KG1 (cell line): ENCODE data around the gene AHNAK.
"Not testable (repeated sequence)": the region's sequence is repeated elsewhere in the genome, so short reads cannot be mapped to it uniquely, and the experiment has no call there.

Source experiments
- DNase-seq: peaks from one replicate; lab custom pipeline; 2025; lab: John Stamatoyannopoulos, UW

The AHNAK gene

GRCh38 chr11:62553080-62553838, 6.7 kb upstream of the AHNAK start:
- no peak for DNase-seq

DNA sequence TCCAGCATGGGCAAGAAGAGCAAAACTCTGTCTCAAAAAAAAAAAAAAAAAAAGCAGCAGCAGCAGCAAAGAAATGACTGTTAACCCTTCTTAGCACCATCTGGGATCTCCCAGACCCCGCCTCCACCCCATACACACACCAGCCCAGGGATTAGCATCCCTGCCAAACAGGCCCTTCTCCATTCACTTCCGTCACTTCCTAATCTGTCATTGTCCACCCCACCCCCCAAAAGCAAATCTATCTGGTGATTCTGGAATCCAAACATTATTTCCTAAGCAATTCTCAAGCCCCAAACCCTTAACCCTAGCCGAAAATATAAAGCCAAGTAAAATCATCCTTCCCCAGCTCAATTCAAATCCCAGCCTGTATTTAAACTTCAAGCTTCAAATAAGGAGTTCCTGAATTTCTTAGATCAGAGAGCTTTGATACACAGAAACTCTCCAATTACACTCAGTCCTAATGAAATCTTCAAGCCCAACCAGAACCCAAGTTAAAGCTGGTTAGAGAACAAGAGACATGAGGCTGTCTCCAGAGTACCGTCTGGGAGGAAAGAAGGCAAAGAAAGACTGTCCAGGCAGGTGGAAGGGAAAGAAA, 6.0 kb upstream of the AHNAK start:
- no peak for DNase-seq

GRCh38 chr11:62550478-62550877, 3.9 kb upstream of the AHNAK start:
- DNase-seq = not testable (repeated sequence)

DNA sequence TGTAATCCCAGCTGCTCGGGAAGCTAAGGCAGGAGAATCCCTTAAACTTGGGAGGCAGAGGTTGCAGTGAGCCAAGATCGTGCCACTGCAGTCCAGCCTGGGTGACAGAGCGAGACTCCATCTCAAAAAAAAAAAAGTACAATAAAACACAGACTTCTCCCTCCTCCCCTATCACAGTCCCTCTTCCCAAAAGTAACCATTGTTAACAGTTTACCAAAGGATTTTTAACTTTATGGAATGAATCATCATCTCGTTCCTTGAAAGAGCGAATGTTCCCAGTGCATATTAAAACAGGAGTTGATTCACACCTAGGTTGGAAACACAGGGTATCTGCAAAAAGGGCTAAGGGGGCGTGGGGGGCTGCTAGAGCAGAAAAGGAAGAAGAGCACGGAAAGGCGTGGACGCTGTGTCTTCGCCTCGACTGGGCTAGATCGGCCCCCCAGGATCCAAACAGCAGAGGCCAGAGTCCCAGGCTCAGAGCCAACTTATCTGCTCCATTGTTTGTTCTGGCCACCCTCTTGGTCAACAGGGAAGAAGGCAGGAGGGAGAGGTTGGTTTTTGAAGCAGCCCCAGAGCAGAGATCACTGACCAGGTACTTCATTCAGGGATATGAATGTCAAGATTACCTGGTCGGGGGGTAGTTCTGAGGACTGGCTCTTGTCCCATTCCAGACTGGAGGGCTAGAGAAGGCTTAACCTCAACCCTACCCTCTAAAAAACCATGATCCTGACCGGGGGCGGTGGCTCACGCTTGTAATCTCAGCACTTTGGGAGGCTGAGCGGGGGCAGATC, 2.1 kb upstream of the AHNAK start:
- no peak for DNase-seq

- DNase-seq = no peak
Measured at GRCh38 chr11:62547691-62548281, 1.2 kb upstream of the AHNAK start.

DNA sequence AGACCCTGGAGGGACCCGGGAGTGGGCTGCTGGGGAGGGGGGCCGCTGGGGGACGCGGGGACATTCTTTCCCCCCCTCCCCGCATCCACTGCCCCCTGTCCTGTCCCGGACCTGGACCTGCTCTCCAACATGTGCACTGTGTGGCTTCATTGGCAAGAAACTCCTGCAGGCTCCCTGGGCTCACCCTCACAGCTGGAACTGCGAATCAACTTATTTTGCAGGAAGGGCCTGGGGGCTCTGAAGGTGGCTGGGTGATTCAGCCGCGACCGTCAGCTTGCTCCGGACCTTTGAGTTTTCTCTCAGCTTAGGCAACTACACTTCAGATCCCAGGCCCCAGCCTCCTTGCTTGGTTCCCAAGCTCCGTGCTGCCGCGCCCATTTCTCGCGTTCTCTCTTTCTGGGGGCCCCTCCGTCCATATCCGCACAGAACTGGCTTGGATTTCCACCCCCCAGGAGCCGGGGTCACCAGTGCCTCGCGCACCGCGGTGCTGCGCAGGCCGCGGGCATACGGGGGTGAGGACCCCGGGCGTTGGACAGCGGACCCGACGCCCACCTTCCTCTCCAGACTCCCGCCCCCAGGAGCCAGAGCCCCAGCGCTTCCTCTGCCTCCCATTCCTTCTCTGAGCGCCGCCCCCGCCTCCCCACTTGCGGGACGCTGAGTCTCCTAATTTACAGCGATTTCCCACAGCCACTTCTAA, 471 bp upstream of the AHNAK start:
- DNase-seq = no peak

GRCh38 chr11:62545437-62546243, 966 bp downstream of the AHNAK start:
- DNase-seq = no peak

- DNase-seq = no peak
Measured at GRCh38 chr11:62544581-62545436, 1.8 kb downstream of the AHNAK start.

- DNase-seq = no peak
Measured at GRCh38 chr11:62543680-62544444, 2.7 kb downstream of the AHNAK start.

- DNase-seq = peak; percentile 56
Measured at GRCh38 chr11:62542750-62543567, 3.6 kb downstream of the AHNAK start.

GRCh38 chr11:62542111-62542745, 4.4 kb downstream of the AHNAK start:
- no peak for DNase-seq

DNA sequence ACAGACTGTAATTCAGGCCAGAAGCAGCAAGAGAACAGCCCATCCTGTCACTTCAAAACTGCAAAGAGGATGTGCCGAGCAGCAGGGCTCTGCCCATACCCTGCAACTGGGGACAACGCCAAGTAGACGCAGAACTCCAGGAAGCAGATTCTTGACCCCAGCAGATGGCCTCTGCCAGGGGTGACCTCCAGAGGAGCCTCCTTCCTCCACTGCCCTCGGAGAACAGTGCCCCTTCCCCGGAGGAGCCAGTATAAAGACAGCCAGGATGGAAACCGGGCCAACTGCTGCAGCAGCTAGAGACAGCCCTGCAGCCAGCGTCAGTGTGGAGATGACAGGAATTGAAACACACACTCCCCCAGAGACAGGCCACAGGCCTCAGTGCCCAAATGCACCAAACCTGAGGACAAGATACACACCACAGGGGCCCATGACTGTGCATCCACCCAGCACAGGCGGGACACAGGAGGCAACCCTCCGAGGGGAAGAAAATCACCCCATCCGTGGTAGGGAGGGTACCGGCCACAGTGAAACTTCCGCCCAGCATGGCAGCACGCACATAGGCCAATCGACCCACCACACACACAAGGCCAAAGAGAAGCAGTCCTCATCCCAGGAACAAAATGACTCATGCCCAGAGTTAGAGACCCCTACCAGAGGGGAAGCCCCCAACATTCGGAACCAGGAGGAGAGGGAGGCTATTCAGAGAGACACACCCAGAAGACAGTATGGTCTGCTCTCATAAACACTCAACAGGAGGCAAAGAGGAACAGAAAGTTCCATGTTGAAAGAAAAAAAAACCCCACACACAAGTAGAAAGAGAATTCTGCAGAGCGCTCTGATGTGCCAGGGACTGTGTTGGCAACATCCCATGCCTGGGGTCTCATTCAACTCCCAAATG, 5.6 kb downstream of the AHNAK start:
- no peak for DNase-seq

- DNase-seq = no peak
Measured at GRCh38 chr11:62539238-62539925, 7.2 kb downstream of the AHNAK start.

GRCh38 chr11:62538470-62539237, 8.0 kb downstream of the AHNAK start:
- DNase-seq = no peak

DNA sequence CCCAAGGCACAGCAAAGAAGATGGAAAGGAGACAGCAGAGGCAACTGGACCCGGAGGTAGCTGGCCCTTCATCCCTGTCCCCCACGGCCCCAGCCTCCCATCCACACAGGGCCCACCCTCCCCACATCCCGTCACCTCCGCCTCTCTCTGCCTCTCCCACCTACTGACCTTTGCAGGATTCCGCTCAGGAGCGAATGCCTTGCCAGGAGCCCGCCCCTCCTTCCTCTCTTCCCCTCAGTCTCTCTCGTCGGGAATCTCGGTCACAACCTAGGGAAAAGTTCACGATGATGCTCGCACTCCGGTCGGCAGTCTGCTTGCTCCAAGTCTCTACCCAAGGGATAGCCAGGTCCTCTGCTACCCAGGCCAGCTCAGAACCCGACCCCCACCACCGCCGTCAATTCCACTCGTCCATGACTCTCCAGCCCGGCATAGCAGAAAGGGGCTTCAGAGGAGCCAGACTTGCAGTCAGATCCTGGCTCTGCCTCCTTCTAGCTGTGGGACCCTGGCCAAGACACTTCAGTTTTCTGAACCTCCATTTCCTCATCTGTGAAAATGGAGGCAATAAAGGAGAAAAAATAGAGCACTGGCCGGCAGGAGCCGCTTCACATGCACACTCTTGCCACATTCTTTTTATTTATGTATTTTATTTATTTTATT, 10.2 kb downstream of the AHNAK start:
- DNase-seq = no peak
